Dedifferentiated amniotic fluid mesenchymal stem cell (primary cell): ENCODE results near the gene RAB3D.
"Not testable (repeated sequence)": the region's sequence is repeated elsewhere in the genome, so short reads cannot be mapped to it uniquely, and the experiment has no call there.

ENCODE experiments used
- DNase-seq: peaks from one replicate; pipeline ENCODE4 v3.0.0-alpha.2; 2016; ENCODE audit errors: extremely low spot score

Gene RAB3D

DNA sequence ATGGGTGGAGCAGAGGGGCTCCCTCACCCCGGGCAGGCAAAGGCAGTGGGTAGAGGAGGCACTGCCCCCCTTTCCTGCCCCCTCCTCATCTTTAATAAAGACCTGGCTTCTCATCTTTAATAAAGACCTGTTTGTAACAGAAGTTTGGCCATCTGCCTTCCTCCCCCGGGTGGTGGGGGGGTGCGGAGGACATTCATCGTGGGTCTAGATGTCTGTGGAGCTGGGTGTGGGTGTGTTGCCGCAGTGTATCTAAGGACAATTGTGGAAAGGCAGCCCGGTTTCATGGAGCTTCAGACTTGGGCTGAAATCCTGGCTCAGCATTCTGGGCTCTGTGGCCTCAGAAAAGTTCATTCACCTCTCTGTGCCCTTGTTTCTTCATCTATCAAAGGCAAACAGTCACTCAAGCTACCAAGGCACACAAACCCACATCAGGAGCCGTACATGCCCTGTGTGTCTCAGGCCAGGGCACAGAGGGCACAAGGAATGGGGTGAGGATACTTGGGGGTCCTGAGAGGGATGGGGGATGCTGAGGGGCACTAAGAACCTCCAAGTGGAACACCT is 26.2 kb upstream of the RAB3D start:
- DNase-seq, result no peak

DNA sequence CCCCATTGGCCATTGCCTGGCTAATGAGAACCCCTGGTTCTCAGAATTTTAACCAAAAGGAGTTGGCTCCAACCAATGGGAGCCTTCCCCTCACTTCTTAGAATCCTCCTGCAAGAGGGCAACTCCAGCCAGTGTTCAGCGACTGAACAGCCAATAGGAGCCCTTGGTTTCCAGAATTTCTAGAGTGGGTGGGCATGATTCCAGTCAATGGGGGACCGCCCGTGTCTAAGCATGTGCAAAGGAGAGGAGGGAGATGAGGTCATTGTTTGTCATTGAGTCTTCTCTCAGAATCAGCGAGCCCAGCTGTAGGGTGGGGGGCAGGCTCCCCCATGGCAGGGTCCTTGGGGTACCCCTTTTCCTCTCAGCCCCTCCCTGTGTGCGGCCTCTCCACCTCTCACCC is 25.5 kb upstream of the RAB3D start:
- no peak for DNase-seq

DNA sequence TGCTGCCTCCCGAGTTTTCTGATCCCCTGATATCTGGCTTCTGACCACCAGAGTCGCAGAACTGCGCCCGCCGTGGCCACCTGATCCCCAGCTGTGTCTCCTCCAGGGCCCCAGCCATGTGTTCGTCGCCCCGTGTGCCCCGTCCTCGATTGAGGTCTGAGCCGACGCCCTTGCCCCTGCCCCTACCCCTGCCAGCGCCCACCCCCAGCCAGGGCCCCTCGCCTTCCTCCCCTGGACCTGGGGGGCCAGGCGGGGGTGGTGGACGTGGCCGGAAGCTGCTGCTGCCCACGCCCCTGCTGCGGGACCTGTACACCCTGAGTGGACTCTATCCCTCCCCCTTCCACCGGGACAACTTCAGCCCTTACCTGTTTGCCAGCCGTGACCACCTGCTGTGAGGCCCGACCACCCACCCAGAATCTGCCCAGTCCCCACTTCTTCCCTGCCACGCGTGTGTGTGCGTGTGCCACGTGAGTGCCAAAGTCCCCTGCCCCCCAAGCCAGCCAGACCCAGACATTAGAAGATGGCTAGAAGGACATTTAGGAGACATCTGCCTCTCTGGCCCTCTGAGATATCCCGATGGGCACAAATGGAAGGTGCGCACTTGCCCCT is 24.9 kb upstream of the RAB3D start:
- no peak for DNase-seq

DNA sequence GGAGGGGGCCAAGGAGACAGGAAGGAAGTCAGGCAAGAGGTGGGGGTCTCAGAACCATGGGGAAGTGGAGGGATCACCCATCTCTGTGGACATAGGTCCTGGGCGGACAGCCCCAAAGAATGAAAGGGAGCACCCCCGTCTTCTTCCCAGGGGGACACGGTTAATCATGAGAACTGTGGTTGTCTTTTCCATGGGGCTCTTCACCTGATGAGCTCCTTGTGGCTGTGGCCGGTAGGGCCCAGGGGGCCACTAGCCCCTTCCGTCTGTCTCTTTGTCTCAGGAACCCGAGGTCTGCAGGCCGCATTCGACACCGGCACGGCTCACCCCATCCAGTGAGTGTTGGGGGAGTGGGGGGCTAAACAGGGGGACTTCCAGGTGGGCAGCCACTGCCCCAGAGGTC is 24.4 kb upstream of the RAB3D start:
- no peak for DNase-seq

DNA sequence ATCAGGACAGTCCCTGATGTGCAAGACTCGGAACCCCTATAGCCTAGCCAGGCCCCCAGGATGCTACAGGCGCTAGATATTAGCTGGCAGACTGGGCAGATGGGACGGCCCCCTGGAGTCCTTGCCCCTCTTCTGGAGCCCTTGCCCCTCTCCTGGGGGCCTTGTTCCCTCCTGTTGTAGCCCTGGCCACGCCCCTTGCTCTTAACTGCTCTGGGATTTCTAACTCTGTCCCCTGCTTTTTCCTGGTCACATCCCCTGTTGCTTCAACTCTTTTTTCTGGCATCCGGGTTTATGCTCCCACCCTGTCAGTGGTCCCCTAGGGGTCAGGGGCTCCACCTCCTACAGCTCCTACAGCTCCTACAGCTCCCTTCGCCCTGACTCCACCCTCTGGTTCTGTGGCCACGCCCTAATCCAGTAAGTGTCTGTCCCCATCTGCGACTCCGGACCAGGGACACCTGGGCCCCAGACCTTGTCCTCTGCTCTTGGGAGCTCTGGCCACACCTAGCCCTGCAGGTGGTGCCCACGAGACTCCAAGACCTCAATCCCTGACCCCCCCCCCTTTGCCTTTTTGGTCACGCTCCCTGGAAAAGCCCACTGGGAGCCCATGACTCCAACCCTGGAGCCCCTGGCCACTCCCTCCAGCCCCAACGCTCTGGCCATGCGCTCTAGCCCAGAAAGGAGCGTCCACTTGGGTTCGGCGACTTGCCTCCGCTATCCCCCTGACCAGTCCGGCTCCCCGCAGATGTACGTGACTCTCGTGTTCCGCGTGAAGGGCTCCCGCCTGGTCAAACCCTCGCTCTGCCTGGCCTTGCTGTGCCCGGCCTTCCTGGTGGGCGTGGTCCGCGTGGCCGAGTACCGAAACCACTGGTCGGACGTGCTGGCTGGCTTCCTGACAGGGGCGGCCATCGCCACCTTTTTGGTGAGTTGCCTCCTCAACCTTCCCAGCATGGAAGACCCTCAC is 22.6 kb upstream of the RAB3D start:
- DNase-seq, result no peak

DNA sequence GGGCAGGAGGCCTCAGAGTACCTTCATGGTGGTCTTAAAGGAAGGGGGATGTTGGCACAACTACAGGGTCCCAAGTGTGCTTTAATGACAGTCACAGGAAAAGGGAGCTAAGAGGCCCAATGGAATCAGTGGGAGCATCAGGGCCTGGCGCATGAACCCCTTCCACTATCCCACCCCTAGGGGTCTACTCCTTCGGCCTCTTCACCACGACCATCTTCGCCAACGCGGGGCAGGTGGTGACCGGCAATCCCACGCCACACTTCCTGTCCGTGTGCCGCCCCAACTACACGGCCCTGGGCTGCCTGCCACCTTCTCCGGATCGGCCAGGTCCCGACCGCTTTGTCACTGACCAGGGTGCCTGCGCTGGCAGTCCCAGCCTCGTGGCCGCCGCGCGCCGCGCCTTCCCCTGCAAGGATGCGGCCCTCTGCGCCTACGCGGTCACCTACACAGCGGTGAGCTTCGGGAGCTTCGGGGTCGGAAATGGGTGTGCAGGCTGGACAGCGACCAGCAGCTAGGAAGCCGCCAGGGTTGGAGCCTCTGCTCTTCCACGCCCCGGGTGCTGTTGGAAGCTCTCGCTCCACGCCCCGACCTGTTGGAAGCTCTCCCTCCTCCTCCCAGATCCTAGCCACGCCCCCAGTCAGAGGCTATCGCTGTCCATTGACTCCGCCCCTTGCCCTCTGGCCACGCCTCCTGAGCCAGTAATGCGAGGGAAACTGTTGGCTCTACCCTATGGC is 21.7 kb upstream of the RAB3D start:
- DNase-seq, result no peak

DNA sequence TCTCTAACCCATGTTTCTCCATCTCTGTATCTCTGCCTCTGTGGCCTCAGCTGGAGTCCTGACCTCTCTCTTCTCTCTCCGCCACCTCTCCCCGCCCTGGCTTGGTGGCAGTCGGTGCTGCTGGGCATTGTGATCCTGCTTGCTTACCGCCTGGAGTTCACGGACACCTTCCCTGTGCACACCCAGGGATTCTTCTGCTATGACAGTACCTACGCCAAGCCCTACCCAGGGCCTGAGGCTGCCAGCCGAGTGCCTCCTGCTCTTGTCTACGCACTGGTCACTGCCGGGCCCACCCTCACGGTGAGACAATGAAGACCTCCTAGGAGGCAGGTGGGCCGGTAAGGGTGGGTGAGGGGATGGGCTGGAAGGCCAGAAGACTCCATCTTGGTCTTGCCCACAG is 20.0 kb upstream of the RAB3D start:
- no peak for DNase-seq

DNA sequence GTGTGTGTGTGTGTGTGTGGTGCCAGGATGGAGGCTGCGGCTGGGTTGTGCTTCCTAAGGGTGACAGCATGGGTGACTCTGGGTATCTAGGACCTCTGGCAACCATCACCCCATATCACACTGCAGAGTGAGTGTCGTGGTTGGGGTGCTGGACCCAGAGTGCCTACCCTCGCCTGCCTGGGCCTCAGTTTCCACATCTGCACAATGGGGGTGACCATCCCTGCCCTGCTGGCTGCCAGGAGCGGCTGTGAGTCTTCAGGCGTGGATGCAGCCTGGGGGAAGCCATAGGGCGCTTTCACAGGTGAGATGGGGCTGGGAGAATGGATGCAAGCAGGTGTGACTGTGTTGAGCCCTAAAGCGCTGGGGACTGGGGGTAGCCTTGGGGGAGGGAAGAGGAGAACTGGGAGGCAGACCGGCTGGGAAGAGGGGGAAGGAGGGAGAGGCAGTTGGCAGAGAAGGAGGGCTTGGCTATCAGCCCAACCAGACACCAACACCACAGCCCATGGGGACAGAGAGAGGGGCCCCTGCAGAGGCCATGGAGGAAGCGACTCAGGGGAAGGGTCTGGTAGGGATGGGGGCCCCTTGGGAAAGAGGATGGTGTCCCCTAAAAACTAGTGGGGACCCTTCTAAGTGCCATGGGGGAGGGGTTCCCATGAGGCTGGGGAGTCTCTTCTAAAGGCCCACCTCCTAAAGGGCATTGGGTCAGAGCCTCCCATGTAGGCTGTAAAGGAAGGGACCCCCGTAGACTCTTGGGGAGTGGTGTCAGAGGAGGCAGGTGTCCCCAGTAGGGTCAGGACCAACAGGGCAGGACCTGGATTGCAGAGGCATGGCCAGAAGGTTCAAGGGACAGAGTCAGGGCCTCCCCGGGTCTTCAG is 17.5 kb upstream of the RAB3D start:
- DNase-seq, result no peak

DNA sequence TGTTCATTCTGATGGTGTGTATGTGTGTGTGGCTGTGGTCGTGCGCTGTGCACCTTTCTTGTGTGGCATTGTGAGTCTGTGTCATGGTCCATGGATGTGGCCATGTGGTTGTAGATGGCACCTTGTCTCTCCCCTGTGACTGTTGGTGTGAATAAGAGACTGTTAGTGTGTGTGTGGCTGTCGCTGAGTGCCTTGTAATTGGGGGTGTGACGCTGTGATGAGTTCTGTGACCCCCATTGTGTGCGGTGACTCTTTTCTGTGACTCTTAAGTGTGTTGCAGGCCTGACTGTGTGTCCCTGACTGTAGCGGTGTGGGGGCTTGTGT is 16.6 kb upstream of the RAB3D start:
- no peak for DNase-seq

DNA sequence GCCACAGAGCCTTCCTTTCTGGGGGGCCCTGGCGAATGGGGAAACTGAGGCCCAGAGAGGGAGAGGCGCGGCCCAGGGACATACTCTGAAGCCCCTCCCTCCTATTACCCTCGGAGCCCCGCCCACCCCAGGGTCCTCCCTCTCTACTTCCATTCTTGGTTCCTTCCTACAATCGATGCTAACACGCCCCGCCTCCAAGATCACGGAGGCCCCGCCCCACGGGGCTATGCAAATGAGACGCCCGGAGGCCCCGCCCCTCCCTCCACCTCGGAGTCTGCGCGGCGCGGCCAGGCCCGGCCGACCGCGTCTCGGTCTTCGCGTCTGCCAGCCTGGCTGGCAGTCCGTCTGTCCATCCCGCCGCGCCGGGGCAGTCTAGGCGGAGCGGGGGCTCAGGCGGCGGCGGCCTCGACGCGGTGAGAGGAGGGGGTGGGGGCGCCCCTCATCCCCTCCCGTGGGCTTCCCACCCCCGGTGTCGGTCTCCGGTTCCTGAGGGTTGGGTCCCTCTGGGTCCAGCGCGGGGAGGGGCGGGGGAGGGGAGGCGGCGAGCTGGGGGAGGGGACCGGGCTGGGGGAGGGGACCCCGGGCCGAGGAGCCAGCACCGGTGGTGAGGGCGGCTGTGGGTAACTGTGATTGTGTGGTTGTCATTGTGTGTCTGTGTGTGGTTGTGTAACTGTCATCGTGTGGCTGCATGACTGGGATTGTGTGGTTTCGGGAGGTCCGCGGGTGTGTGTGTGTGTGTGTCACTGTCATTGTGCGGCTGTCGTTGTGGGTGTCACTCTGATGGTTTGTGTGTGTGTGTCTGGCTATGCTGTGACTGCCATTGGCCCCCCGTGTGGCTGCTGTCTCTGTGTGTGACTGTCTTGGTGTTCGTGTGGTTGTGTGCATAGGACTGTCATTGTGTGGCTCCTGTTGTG is 16.0 kb upstream of the RAB3D start, which contains the start of gene PLPPR2:
TSS of gene PLPPR2 (plus strand) at position 273 of the 914 bp plus-strand sequence. CDS start 2,242 bp downstream, outside the sequence.
- DNase-seq, result peak; percentile 89

DNA sequence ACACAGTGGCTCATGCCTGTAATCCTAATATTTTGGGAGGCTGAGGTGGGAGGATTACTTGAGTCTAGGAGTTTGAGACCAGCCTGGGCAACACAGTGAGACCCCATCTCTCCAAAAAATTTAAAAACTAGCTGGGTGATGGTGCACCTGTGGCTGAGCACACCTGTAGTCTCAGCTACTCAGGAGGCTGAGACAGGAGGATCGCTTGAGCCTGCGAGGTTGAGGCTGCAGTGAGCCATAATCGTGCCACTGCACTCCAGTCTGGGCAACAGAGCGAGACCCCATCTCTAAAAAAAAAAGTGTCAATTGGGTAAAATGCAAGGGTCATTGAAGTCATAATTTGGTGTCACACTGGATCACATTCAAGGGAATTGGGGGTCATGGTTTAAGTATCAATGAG is 14.6 kb upstream of the RAB3D start:
- DNase-seq, result not testable (repeated sequence)

DNA sequence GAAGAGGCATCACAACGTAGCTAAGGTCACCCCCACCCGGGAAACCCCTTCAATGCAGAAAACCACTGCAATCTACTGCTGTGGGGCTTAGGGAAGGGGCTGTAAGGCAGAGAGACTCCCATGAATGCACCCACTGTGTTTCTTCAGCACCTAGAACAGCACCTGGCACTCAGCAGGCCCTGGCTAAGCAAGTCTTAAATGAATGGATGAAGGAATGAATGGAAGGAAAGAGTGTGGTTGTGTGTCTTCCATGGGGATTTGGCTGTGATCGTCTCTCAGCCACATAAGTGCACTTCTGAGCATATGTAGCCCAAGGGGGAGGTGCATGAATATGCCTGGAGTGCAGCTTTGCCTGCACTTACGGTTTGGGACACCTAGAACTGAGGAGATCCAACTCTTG is 9.7 kb upstream of the RAB3D start:
- no peak for DNase-seq

DNA sequence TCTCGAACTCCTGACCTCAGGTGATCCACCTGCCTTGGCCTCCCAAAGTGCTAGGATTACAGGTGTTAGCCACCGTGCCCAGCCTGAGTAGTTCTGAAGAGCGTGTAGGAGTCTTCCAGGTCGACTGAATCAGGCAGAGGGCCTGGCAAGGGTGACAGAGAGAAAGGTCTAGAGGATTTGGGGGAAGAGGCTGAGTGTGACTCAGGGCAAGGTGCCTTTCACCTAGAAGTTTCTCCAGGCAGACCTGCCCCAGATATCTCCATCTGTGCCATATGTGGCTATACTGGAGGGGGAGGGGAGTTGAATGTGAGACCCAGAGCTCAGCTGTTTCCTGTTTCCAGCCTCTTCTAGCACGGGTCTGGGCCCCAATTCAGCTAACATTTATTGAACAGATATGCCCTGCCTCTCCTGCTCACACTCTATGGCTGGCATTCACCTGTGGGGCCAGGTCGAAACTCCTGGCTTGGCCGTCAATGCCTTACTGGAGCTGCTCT is 8.1 kb upstream of the RAB3D start:
- no peak for DNase-seq

DNA sequence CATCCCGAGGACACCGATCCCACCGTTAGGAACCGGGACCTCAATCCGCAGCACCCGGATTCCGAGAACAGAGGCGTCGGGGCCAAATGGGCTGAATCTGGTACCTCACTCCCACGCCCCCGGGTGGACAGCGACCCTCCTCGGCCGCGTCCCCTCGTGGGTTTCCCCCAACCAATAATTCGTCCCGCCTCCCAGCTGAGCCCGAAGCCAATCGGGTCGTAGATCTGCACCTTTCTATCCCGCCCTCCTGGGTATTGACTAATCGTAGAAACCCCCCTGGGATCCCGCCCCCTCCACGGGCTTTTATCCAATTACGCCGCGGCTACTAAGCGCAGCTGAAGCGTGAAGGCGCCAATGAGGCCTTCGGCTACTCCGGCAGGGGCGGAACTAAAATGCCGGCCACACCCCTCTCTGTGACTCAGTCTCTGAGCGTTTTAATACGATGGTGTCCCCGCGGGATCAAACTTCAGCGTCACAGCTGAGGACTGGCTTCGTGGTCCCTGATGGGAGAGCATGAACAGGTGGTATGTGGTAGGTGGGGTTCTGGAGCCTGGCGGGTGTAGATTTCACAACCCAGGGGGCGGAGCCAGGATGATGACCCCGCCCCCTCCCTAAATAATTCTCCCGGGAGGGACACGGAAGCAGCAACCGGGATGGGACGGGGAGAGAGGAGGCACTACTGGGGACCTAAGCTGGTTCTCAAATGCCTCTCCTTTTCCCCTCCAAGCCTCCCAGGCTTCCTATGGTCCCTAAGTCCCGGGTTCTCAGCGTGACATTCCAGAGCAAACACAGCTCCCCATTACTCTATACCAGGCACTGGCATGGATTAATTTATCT is 6.9 kb upstream of the RAB3D start, which contains the start of the genes CCDC159 and TMEM205:
TSS of gene CCDC159 (plus strand) at position 416 of the 837 bp plus-strand sequence. CDS start at position 504, 88 bp downstream.
TSS of gene TMEM205 (minus strand) at position 165 of the 837 bp plus-strand sequence. CDS start 649 bp downstream, outside the sequence.
- DNase-seq, result peak; percentile 99

DNA sequence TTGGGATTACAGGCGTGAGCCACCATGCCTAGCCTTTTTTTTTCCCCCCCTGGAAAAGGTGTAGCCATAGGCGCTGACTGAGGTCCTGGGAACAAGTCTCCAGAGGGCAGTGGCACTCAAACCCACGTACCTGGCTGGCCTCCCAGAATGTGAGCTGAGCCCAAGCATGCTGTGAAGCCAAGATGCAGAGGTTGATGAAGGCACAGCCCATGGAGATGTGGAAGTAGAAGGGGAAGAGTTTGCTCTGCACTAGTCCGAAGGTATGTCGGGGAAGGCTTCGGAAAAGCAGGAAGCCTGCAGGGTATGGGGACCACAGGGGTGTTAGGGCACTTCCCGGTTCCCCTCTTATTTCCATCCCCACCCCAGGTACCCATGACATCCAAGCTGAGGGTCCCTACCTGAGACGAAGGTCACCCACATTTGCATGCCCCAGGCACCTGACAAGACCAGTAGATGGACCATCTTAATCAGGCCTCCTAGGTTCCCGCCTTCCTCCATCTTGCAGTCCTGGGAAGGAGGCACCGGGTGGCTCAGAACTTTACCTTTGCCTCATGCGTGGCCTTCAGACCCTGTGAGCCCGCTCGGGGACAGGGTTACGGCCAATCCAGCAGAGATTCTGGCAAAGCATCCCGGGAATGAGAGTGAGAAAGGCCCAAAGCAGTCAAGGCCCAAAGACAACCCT is 5.8 kb upstream of the RAB3D start:
- no peak for DNase-seq

DNA sequence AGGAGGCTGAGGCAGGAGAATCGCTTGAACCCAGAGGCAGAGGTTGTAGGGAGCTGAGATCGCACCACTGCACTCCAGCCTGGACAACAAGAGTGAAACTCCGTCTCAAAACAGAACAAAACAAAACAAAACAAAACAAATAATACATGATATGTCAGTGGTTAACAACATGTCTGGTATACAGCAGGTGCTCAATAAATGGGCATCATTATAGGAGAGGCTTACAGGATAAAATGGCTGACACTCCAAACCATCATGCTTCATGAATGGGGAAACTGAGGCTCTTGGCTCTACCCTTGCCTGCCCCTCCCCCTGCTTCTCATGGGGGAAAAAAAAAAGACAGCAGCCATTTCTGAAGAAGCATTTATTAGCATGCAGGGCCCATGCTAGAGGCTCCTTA is 3.0 kb upstream of the RAB3D start:
- DNase-seq, result no peak

DNA sequence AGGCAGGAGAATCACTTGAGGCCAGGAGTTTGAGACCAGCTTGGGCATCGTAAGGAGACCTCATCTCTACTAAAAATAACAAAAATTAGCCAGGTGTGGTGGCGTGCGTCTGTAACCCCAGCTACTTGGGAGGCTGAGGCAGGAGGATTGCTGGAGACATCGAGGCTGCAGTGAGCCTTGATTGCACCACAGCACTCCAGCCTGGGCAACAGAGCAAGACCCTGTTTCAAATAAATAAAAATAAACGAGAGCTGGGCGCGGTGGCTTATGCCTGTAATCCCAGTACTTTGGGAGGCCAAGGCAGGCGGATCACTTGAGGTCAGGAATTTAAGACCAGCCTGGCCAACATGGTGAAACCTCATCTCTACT is 626 bp upstream of the RAB3D start:
- not testable (repeated sequence) for DNase-seq

DNA sequence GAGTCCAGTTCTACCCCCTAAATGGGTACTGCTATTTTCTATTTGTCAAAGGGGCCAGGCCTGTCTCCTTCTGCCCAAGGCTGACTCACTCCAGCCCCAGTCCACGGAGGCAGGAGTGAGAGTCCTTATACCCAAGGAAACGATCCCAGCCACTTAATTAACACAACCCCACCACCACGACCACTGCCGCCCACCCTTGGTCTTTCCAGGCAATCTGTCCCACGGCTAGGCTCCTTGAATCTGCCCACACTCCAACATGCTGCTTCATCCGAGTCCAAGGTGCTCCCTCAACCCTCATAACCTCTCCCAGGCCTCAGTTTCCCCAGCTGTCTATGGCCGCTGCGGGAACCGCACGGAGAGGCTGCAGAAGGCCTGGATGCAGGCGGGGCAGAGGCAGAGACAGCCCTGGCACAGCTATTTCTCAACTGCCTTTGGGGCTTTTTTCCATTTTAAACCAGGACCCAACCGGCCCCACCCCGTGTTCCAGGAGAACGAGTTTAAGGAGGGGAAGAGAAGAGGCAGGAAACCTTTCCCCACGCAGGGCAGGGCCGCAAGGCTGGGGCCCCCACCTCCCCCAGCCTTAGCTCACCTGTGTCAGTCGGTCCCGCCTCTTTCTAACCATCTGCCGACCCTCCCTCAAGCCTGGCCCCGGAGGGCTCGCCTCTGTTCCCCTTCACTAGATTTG is 746 bp downstream of the RAB3D start:
- no peak for DNase-seq
